K562 (cell line): ENCODE results near the gene ONECUT1. TPM values are rescaled to one million over a fixed set of nuclear protein-coding genes. Genes with fewer than 3 reads are reported as not detected.

ENCODE experiments used
- ATAC-seq: fragments of 200-7000 bp; cut with Tn5 transposase; 3 replicates; pipeline ENCODE4 v1.9.1; 2020; ENCODE audit warnings: moderate library complexity
- BruUV-seq: library from RNA; stranded (reverse); fragments of 400-500 nt; replicated peaks from 2 replicates; lab custom pipeline; 2021; lab: Mats Ljungman, UMichigan
- CTCF ChIA-PET: fragments of 300-600 bp; formaldehyde crosslinking; extraction: SDS; loops from one replicate; lab custom pipeline; 2021; ENCODE audit warnings: low intra/inter-chr PET ratio; lab: Yijun Ruan, JAX
- POLR2A ChIA-PET: fragments of 300-600, 350-650 bp; sonication (Branson Sonifier 250); formaldehyde crosslinking; extraction: SDS; loops from one replicate; lab custom pipeline; 2021; ENCODE audit warnings: antibody characterized with exemption, inconsistent platforms; lab: Yijun Ruan, JAX
- DNase-seq, 4 experiments: peaks; one replicate each; pipeline versions ENCODE4 v3.0.0 to v3.0.0-alpha.2; 2011 to 2018; ENCODE audit warnings: low spot score in 3 of 4, mixed read lengths in 3 of 4; ENCODE audit errors: extremely low read depth in 1 of 4
- FAIRE-seq: peaks from 2 replicates; lab custom pipeline; 2011; peaks lifted over from hg19 to GRCh38; lab: Jason Lieb, UNC
- H2AFZ ChIP-seq: 2 replicates; pipeline ENCODE4 v1.6.0; 2011; ENCODE audit warnings: low read depth, low read length, control low read depth, inconsistent platforms
- H3K27ac ChIP-seq: fragments of 200-600 bp; 3 replicates; pipeline ENCODE4 v1.8.0; 2011; ENCODE audit warnings: low read depth, mild to moderate bottlenecking, control low read depth, inconsistent platforms, low read length, moderate library complexity, mixed read lengths; ENCODE audit errors: extremely low read depth
- H3K27me3 ChIP-seq, 2 experiments: fragments of 300-600 bp in 1 of 2; 2 replicates in 1 of 2; 3 replicates in 1 of 2; pipeline versions ENCODE4 v1.6.0 to v1.8.0; 2011; ENCODE audit warnings: inconsistent platforms in 2 of 2, low read length in 2 of 2, mild to moderate bottlenecking in 1 of 2, mixed read lengths in 1 of 2, moderate library complexity in 1 of 2; ENCODE audit not compliant: control insufficient read depth in 2 of 2, insufficient read depth in 2 of 2
- H3K36me3 ChIP-seq: fragments of 300-600 bp; 3 replicates; pipeline ENCODE4 v1.8.0; 2011; ENCODE audit warnings: mild to moderate bottlenecking, low read length, inconsistent platforms; ENCODE audit not compliant: control insufficient read depth, insufficient read depth
- H3K4me1 ChIP-seq, 2 experiments: fragments of 200-600 bp in 1 of 2; replicated peaks in 1 of 2; 2 replicates in 1 of 2; 3 replicates in 1 of 2; pipeline versions ENCODE4 v1.5.1 to v1.8.0; 2011; ENCODE audit warnings: inconsistent platforms in 2 of 2, low read length in 2 of 2, mild to moderate bottlenecking in 1 of 2, mixed read lengths in 1 of 2, moderate library complexity in 1 of 2; ENCODE audit not compliant: control insufficient read depth in 2 of 2, insufficient read depth in 2 of 2
- H3K4me2 ChIP-seq: 2 replicates; pipeline ENCODE4 v1.6.1; 2011; ENCODE audit warnings: low read length, control low read depth, inconsistent platforms, mixed read lengths; ENCODE audit not compliant: insufficient read depth
- H3K4me3 ChIP-seq: fragments of 200-600 bp; sonication (generic), shearing (Covaris generic); 2 replicates; pipeline ENCODE4 v1.5.1; 2016; ENCODE audit warnings: control low read depth, inconsistent platforms
- H3K79me2 ChIP-seq: fragments of 200-600 bp; 3 replicates; pipeline ENCODE4 v1.8.0; 2011; ENCODE audit warnings: low read length, inconsistent platforms; ENCODE audit not compliant: control insufficient read depth, insufficient read depth
- H3K9ac ChIP-seq, 2 experiments: 2 replicates each; pipeline versions ENCODE4 v1.6.0 to v1.6.1; 2011; ENCODE audit warnings: low read depth in 2 of 2, low read length in 2 of 2, control low read depth in 1 of 2, inconsistent platforms in 1 of 2, mild to moderate bottlenecking in 1 of 2, mixed read lengths in 1 of 2; ENCODE audit not compliant: insufficient read depth in 1 of 2
- H3K9me1 ChIP-seq: one replicate; pipeline ENCODE4 v1.6.0; 2011; ENCODE audit warnings: inconsistent platforms, mild to moderate bottlenecking, low read length, moderate library complexity; ENCODE audit not compliant: control insufficient read depth, insufficient read depth
- H3K9me3 ChIP-seq: replicated peaks from 2 replicates; pipeline ENCODE4 v1.5.1; 2011; ENCODE audit warnings: low read depth, low read length, inconsistent platforms; ENCODE audit not compliant: control insufficient read depth, insufficient read depth
- H4K20me1 ChIP-seq: replicated peaks from 2 replicates; pipeline ENCODE4 v1.6.1; 2011; ENCODE audit warnings: low read length, inconsistent platforms, mixed read lengths; ENCODE audit not compliant: control insufficient read depth, insufficient read depth
- FOXP1 ChIP-seq: sonication (generic); formaldehyde crosslinking; IDR thresholded peaks from 2 replicates; pipeline ENCODE4 v1.8.0; 2022; ENCODE audit warnings: mild to moderate bottlenecking, missing genetic modification reagents
- WGBS: fragments of 100-300 bp; shearing (Covaris generic); methylation state at CpG from one replicate; pipeline ENCODE4 v1.1.6; 2016; ENCODE audit warnings: low coverage, mixed read lengths; ENCODE audit not compliant: insufficient coverage; ENCODE audit errors: missing lambda C conversion rate; 5-methylcytosine and 5-hydroxymethylcytosine counted together
- in situ Hi-C: fragments of 300-500 bp; cut with MboI; formaldehyde crosslinking; loops from 4 replicates; pipeline ENCODE4 v1.15.0; 2018; ENCODE audit warnings: inconsistent platforms, mixed read lengths
- intact Hi-C: fragments of 100-400 bp; cut with micrococcal nuclease; formaldehyde crosslinking; loops from 2 replicates; pipeline ENCODE4 v1.14.2; 2022
- polyA plus RNA-seq, 8 experiments: library from polyadenylated mRNA; depleted of rRNA in 4 of 8; stranded (reverse) in 5 of 8; unstranded in 3 of 8; fragments of >200 nt; fragmentation: Nextera tagmentation in 2 of 8; fragmentation: Illumina TruSeq in 1 of 8; extraction: Ambion mirVana in 2 of 8; extraction: Trizol in 1 of 8; gene quantifications; 2 replicates each; pipeline versions ENCODE4 v1.2.1 to v1.2.3, GENCODE V29; 2011 to 2014; ENCODE audit warnings: inconsistent platforms in 1 of 8, missing spikeins in 1 of 8
- total RNA-seq, 7 experiments: library from RNA; depleted of rRNA in 6 of 7; stranded (reverse); fragments of >200 nt in 6 of 7; fragmentation: Illumina TruSeq in 2 of 7; extraction: Trizol in 2 of 7; gene quantifications; 2 replicates each; pipeline versions ENCODE4 v1.2.1 to v1.2.3, GENCODE V29; 2011 to 2021; ENCODE audit warnings: low replicate concordance in 1 of 7
- TF ChIP-seq, protein P1 (sequence below), 2 experiments: fragments of 450-650 bp; conservative IDR thresholded peaks; 2 replicates each; pipeline ENCODE4 v1.6.1; 2017; ENCODE audit warnings: mild to moderate bottlenecking in 2 of 2, moderate library complexity in 2 of 2
- TF ChIP-seq, protein P2 (sequence below): fragments of 450-650 bp; IDR thresholded peaks from 2 replicates; pipeline ENCODE4 v1.6.1; 2016

The ONECUT1 gene
- total and polyA plus RNA-seq, 9 of the 15 experiments (the other 6 are each of a cell fraction or from before 2014, with no cell fraction given) = not detected

DNA sequence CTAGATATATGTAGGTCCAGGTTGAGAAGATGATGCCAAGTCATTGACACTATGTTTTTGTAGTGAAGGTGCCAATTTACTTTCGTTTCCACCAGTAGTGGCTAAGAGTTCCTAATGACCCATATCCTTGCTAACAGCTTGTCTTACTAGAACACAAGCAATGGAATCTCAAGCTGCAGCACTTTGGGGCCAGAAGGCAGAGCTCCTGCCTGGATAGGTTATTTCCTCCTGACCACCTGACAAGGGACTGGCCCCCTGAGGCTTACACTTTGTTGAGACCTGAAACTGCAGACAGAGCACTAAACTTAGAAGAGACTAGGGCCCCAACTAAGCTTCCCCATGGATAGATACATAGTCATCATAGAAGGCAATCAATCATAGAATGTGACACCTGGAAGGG lies 11.7 kb downstream of the ONECUT1 start:
- in situ Hi-C loops = loop anchor here (10.0 kb wide), 1 partner anchor 416 kb away; no protein-coding TSS in a partner anchor
- Histone ChIP-seq H3K27me3 (no peaks in the 10 kb centered on the region; a peak in 1 of 5 replicates), H3K9ac (no peak overlapping the region), H3K4me2 (no peak overlapping the region)
- no peak for ATAC-seq
- TF ChIP-seq FOXP1 (CRISPR knock-in tag) = no peak
- TF ChIP-seq, protein P1, sequence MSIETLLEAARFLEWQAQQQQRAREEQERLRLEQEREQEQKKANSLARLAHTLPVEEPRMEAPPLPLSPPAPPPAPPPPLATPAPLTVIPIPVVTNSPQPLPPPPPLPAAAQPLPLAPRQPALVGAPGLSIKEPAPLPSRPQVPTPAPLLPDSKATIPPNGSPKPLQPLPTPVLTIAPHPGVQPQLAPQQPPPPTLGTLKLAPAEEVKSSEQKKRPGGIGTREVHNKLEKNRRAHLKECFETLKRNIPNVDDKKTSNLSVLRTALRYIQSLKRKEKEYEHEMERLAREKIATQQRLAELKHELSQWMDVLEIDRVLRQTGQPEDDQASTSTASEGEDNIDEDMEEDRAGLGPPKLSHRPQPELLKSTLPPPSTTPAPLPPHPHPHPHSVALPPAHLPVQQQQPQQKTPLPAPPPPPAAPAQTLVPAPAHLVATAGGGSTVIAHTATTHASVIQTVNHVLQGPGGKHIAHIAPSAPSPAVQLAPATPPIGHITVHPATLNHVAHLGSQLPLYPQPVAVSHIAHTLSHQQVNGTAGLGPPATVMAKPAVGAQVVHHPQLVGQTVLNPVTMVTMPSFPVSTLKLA (conservative IDR thresholded peaks at IDR 0.05) = no peak
- TF ChIP-seq, protein P2, sequence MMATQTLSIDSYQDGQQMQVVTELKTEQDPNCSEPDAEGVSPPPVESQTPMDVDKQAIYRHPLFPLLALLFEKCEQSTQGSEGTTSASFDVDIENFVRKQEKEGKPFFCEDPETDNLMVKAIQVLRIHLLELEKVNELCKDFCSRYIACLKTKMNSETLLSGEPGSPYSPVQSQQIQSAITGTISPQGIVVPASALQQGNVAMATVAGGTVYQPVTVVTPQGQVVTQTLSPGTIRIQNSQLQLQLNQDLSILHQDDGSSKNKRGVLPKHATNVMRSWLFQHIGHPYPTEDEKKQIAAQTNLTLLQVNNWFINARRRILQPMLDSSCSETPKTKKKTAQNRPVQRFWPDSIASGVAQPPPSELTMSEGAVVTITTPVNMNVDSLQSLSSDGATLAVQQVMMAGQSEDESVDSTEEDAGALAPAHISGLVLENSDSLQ = peak; percentile 50
- TF ChIP-seq, all 486 proteins: peak for 1
- Histone ChIP-seq H3K4me1 (no peaks in the 10 kb centered on the region), H4K20me1 (no peaks in the 10 kb centered on the region), H3K9me3 (no peaks in the 10 kb centered on the region), H2AFZ (no peak overlapping the region), H3K36me3 (no peaks in the 10 kb centered on the region), H3K9me1 (no peaks in the 10 kb centered on the region), H3K79me2 (no peaks in the 10 kb centered on the region), H3K4me3 (no peak overlapping the region), H3K27ac (no peak overlapping the region)
- intact Hi-C loops = no loop called here
- no peak for DNase-seq
- ChIA-PET POLR2A (interaction anchor here (0.9 kb wide), 1 partner anchor 11 kb away, joined by 3 read pairs; no protein-coding TSS in a partner anchor), CTCF (no interaction called here)
- no peak for FAIRE-seq
- WGBS = 0% methylated on average over 1 of the region's 1 CpG
- no TSS peak for BruUV-seq
